ENCODE measurements around the gene PTPRN2. TPM values are rescaled to one million over a fixed set of nuclear protein-coding genes. Genes with fewer than 3 reads are reported as not detected.

The PTPRN2 gene
- total and polyA plus RNA-seq, 2 of the 13 experiments (the other 11 are each of a cell fraction or from before 2014, with no cell fraction given), result 2.5 to 24.2 TPM

GRCh38 chr7:158596745-158597144, 9.1 kb upstream of the PTPRN2 start (continued):
- TF ChIP-seq, protein P1, sequence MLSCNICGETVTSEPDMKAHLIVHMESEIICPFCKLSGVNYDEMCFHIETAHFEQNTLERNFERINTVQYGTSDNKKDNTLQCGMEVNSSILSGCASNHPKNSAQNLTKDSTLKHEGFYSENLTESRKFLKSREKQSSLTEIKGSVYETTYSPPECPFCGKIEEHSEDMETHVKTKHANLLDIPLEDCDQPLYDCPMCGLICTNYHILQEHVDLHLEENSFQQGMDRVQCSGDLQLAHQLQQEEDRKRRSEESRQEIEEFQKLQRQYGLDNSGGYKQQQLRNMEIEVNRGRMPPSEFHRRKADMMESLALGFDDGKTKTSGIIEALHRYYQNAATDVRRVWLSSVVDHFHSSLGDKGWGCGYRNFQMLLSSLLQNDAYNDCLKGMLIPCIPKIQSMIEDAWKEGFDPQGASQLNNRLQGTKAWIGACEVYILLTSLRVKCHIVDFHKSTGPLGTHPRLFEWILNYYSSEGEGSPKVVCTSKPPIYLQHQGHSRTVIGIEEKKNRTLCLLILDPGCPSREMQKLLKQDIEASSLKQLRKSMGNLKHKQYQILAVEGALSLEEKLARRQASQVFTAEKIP (CRISPR knock-in tag; IDR thresholded peaks at IDR 0.05; ENCODE audit: borderline replicate concordance), result no peak
- TF ChIP-seq CCAR2 (optimal IDR thresholded peaks at IDR 0.05; ENCODE audit: low read depth, low read length) (no peak), ZFP36L2 (CRISPR knock-in tag; IDR thresholded peaks at IDR 0.05) (no peak), ZBTB4 (CRISPR knock-in tag; IDR thresholded peaks at IDR 0.05; ENCODE audit: borderline replicate concordance) (no peak), SMAD1 (CRISPR knock-in tag; IDR thresholded peaks at IDR 0.05; ENCODE audit: borderline replicate concordance, low read depth) (no peak), IKZF1 (IDR thresholded peaks at IDR 0.05) (no peak), KDM6A (CRISPR knock-in tag; IDR thresholded peaks at IDR 0.05; ENCODE audit: low read depth) (no peak), SNAPC2 (CRISPR knock-in tag; IDR thresholded peaks at IDR 0.05) (no peak)
- TF ChIP-seq, protein P2, sequence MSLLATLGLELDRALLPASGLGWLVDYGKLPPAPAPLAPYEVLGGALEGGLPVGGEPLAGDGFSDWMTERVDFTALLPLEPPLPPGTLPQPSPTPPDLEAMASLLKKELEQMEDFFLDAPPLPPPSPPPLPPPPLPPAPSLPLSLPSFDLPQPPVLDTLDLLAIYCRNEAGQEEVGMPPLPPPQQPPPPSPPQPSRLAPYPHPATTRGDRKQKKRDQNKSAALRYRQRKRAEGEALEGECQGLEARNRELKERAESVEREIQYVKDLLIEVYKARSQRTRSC (CRISPR knock-in tag; IDR thresholded peaks at IDR 0.05; ENCODE audit: low read depth), result no peak
